Dedifferentiated amniotic fluid mesenchymal stem cell (primary cell): ENCODE results near the gene ALX4.

Experiments
- DNase-seq: peaks from one replicate; pipeline ENCODE4 v3.0.0-alpha.2; 2016; ENCODE audit errors: extremely low spot score

ALX4 gene

GRCh38 chr11:44309478-44310205 lies at the start of gene ALX4:
ALX4 (minus strand) TSS chr11:44310139; CDS start chr11:44310062, 77 bp downstream.
- DNase-seq: no peak

DNA sequence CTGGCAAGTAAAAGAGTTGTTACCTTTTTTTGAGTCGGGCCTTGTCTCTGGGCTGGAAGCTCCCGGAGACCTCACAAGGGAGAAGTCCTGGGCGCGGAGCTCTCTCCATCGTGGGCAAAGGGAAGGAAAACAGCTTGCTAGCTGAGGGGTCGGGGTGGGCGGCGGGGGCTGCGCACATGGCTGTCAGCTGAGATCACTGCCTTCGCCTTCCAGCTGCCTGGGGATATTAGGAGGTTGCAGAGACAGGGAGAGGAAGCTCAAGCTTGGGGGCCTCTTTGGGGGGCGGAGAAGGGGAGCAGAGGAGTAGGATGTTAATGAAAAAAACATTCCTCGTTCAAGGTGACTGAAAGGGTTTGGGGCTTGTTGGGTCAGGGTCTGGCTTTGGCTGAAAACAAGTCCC lies 49.2 kb upstream of the ALX4 start:
- no peak for DNase-seq

DNA sequence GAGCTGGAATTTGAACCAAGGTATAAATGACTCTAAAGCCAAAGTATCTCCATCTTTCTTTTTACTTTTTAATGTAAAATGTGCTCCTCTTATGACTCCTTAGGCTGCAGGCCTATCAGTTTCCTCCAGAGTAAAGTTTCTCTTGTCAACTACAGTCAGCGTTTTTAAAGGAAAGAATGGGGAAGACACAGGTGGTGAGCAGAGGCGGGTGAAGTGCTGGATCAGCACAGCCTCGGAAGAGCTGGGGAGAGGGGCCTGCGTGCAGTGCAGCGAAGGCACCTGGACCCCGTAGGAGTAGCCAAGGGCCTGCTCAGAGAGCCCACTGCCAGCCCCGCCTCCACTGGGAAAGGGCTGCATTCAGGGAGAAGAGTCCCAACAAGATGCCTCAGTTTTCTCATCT lies 48.8 kb upstream of the ALX4 start:
- DNase-seq: no peak

GRCh38 chr11:44357711-44358110 lies 47.8 kb upstream of the ALX4 start:
- no peak for DNase-seq

- no peak for DNase-seq
These were observed 46.4 kb upstream of the ALX4 start for GRCh38 chr11:44356351-44356750.

- no peak for DNase-seq
These were observed 42.1 kb upstream of the ALX4 start for GRCh38 chr11:44351898-44352498.

- no peak for DNase-seq
These were observed 41.2 kb upstream of the ALX4 start for GRCh38 chr11:44351006-44351660.

DNA sequence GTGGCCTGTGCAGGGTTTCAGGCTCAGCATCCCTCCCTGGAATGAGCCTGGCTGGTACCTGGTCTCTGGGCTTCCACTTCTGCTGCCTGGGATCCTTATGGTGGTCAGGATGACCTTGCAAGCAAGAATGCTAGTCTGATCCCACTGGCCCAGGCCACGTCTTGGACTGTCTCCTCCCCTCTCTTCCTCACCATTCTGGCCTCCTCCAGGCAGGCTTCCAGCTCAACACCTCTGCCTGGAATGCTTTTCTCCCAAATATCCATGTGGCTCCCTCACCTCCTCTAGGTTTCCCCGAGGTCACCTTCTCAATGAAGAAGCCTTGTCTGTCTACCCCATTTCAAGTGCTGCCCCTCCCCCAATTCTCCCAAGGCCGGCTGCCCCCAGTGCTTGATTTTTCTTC lies 39.4 kb upstream of the ALX4 start:
- DNase-seq: no peak

DNA sequence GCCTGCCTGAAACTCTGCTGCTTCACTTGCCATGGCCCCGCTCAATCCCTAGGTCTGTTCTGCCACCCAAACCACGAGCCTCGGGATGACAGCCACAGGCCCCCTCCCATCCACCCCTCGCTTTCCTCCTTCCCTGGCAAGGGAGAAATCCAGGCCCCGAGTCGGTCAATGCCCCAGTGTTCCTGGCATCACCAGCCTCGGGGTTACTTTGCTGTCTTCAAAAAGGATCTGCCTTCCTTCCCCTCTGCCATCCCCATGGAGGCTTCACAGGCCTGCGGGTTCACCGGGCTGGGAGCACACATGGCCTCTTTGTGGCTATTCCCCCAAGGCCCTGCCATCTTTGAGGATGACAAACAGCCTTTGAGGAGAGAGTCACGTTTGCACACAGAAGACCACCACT lies 38.8 kb upstream of the ALX4 start:
- DNase-seq: no peak

DNA sequence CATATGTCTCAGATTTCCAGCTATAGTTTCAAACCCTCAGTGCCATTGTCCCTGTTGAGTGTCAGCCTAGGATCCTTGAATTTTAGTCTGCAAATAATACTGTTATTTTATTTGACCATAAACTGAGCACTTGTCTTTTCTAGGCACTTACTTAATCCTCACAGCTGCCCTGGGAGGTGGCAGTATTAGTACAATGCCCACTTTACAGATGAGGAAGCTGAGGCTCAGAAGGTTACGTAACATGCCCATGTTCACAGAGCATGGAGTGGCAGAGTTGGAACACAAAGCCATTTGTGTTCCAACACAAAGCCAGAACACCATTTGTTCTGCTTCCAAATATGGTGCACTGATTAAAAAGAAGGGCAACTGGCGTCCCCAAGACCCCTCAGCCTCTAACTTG lies 38.2 kb upstream of the ALX4 start:
- DNase-seq: no peak

- no peak for DNase-seq
These were observed 37.6 kb upstream of the ALX4 start for GRCh38 chr11:44347538-44347937.

- DNase-seq: no peak
These were observed 37.0 kb upstream of the ALX4 start for GRCh38 chr11:44346983-44347382.

DNA sequence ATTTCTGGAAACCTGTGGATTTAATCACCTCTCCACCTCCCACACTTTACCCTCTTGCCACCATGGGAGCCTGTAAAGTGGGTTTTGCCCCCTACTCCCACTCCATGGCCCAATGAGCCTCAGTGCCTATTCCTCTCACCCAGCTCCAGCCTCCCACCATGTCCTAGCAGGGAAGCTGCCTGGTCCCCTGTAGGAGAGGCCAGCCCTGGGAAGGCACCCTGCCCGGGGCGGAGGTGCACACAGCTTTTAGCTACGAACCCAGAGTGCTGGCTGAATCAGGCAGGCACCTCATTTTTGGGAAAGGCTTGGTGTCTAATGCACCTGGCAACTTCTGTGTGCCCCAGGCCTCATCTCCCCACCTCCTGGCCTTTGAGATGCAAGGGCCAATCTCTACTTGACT lies 35.8 kb upstream of the ALX4 start:
- no peak for DNase-seq

DNA sequence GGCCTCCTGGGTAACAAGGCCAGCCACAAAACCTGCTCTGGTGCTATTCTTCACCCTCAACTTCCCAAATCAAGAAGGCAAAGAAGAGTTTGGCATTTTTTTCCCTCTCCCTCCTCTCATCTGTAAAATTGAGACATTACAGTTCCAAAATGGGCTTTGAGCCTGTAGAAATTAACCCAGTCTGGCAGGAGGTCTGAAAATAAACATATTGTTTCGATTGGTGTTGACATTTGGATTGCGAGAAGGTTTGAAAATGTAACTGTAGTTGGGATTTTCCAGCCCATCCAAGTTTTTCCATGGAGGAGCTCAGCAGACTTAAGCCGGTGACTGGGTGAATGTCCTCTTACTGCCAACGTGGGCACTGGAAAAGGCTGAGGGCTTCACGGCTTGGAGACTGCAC lies 35.0 kb upstream of the ALX4 start:
- no peak for DNase-seq

DNA sequence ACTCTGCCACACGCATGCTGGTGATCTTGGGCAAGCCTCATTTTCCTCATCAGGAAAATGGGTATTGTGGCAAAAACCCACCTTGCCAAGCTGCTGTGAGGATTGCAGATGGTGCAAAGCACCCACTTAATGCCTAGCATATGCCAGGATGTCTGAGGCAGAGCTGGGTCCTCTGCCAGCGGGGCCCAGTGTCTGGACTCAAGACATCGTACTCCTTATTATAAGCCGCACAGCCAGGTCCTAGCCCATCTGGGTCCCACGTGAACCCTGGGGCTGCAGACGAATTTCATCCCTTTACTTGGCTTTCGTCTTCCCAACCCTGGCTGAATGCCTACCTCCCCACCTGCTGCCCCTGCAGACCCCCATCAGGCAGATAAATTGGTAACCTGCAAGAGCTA lies 34.5 kb upstream of the ALX4 start:
- no peak for DNase-seq

DNA sequence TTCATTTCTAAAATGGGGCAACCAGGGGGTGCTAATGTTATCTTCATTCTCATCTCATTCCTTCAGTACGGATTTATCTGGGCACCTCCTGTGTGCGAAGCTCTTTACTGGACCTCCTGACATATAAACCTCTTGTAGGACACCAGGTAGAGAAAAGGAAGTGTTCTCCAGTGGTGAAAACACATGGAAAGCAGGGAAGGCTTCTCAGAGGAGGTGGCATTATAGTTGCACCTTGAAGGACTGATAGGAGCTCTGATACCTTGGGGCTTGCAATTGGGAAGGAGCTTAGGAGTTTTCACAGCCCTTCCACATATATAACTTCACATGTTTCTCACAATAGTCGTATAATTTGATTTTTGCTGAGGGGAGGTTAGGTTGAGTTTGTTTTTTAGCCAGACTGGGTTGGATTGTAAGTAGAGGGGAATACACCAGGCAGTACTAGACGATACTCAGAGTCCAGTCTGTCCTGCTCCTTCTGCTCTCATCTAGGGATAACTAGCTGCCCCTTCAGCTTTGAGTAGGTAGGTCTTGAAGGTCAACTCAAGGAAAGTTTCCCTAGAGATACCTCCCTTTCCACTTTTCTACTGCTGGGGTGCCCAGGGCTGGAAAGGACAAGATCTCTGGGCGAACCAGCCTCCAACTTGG lies 34.0 kb upstream of the ALX4 start:
- no peak for DNase-seq

- DNase-seq: no peak
These were observed 32.7 kb upstream of the ALX4 start for GRCh38 chr11:44342616-44343015.

- no peak for DNase-seq
These were observed 30.7 kb upstream of the ALX4 start for GRCh38 chr11:44340656-44341055.

DNA sequence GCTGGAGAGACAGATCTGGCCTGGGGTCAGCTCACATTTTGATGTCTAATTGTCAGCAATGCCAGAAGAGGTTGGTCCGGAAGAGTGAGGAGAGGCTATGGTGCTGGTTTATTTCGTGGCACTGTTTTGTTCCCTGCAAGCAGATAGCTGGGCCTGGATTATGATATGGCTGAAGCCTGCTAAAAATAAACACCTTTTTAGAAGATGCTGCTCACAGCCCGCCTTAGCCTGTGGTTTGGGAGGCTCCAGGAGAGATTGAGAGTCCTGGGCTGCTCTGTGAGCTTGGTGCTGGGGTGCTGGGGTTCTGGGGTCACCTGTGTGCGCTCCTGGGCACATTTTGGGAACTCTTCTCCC lies 29.6 kb upstream of the ALX4 start:
- no peak for DNase-seq

DNA sequence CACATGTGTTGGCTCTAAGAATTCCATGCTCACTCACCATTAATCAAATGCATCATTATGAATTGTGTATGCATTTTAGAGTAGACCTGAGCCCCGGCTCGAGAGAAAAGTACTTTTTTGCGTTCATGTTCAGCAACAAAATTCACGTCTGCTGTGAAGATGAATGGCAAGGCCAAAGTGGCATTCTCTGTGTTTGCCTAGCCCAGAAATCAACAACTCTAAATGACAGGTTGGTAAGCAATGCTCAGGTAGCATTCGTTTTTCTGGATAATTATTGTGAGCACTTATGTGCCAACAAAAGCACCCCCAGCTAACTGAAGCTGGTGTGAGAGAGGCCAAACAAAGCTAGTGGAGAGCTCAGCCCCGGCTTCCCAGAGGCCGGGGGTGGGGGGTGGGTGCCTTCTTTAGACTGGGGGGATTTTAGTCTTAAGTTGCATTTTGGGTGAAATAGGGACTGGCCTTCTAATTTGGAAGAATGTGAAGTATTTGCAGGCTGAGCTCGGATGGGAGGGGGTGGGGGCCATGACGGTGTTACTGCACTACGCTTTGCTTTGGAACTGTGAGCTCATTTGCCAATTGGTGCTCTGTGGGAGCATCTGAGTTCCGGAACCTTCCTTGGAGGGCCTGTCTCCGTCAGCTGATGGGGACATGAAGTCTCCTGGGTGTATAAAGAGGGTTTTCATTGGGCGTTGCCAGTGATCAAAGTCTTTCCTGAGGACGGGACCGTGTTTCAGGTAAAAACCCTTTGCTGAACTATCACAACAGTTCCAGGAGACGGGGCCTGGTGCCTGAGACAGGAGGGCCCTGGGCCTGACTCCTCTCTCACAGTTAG lies 29.0 kb upstream of the ALX4 start:
- DNase-seq: no peak

GRCh38 chr11:44338026-44338425 lies 28.1 kb upstream of the ALX4 start:
- no peak for DNase-seq

- no peak for DNase-seq
These were observed 26.0 kb upstream of the ALX4 start for GRCh38 chr11:44335919-44336318.
